Psoas muscle (tissue), 8 donors: ENCODE measurements around the gene FGF9. TPM values are rescaled to one million over a fixed set of nuclear protein-coding genes. Genes with fewer than 3 reads are reported as not detected.

Source experiments
- ATAC-seq, 4 donors: fragments of 200-7000 bp; cut with Tn5 transposase; one replicate each; pipeline ENCODE4 v1.9.1; 2020; ENCODE audit warnings: moderate library complexity in 3 of 4, mild to moderate bottlenecking in 2 of 4
- DNase-seq, 2 donors: peaks; one replicate each; pipeline ENCODE4 v3.0.0-alpha.2; 2020
- H3K27ac ChIP-seq: fragments of 200-600 bp; one replicate; pipeline ENCODE4 v1.8.0; 2022
- H3K27me3 ChIP-seq, 3 donors: fragments of 200-600 bp in 1 of 3; one replicate each; pipeline versions ENCODE4 v1.6.1 to v1.8.0; 2013 to 2022; ENCODE audit warnings: low read length in 2 of 3, mild to moderate bottlenecking in 2 of 3, moderate library complexity in 1 of 3; ENCODE audit not compliant: insufficient read depth in 3 of 3
- H3K36me3 ChIP-seq, 2 donors: fragments of 200-600 bp in 1 of 2; one replicate each; pipeline versions ENCODE4 v1.6.1 to v1.8.0; 2013 to 2022; ENCODE audit warnings: low read depth in 1 of 2, mild to moderate bottlenecking in 1 of 2, moderate library complexity in 1 of 2; ENCODE audit not compliant: insufficient read depth in 1 of 2
- H3K4me1 ChIP-seq: fragments of 200-600 bp; one replicate; pipeline ENCODE4 v1.8.0; 2022
- H3K4me3 ChIP-seq: fragments of 200-600 bp; one replicate; pipeline ENCODE4 v1.8.0; 2022; ENCODE audit warnings: mild to moderate bottlenecking
- H3K9me3 ChIP-seq: fragments of 200-600 bp; one replicate; pipeline ENCODE4 v1.8.0; 2022
- WGBS, 3 donors: extraction: QIAGEN DNeasy Blood & Tissue Kit; methylation state at CpG; one replicate each; pipeline versions ENCODE4 v1.1.6 to v1.1.7; 2013; 5-methylcytosine and 5-hydroxymethylcytosine counted together
- intact Hi-C, 2 donors: fragments of 100-400 bp; cut with DNase I; formaldehyde crosslinking; loops; one replicate each; pipeline versions ENCODE4 v1.11.0 to v1.14.2; 2022
- polyA plus RNA-seq, 3 donors: library from polyadenylated mRNA; stranded (reverse); fragments of 200-250 nt; gene quantifications; one replicate each; pipeline ENCODE4 v1.2.3, GENCODE V29; 2013
- total RNA-seq, 4 donors: library from RNA; stranded (reverse); fragmentation: NEBNext Ultra II Directional in 2 of 4; extraction: Animal tissue kit (Norgen Biotek cat#: 25700) in 2 of 4; gene quantifications; one replicate each; pipeline versions ENCODE4 v1.2.1 to v1.2.4, GENCODE V29; 2021 to 2023
- TF ChIP-seq, protein P1 (sequence below): fragments of 200-600 bp; IDR thresholded peaks from one replicate; pipeline ENCODE4 v1.8.0; 2022; ENCODE audit warnings: antibody characterized with exemption
- donor health status: healthy with polysubstance abuse.
- donor health status: DM: no; HTN: no; CAD: no; lungs with moderate emphysema.
- donor health status: Bipolar disorder and iron deficiency.
- donor health status: healthy.
- donor health status: DM: yes; HTN: yes; CAD: no.
- donor health status: DM: no; HTN: no; CAD: no.
- donor health status: DM: no; HTN: no; CAD: no.
- donor health status: DM: yes; HTN: yes; CAD: no.

Gene FGF9
- total and polyA plus RNA-seq, 7 donors, result 0.69 to 1.7 (median 1.2) TPM

DNA sequence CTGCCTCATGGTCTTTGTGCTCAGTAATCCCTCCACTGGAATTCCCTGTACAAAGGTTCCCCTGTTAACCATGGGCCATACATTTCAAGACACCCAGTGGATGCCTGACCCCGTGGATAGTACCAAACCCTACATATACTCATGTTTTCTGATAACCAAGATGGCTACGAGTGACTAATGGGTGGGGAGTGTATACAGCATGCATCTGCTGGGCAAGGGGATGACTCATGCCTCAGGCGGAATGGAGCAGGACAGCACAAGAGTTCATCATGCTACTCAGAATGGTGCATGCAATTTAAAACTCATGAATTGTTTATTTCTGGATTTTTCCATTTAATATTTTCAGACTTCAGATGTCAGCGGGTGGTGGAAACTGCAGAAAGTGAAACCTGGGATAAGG, 13.3 kb upstream of the FGF9 start:
- Histone ChIP-seq H3K4me1 (no peaks in the 10 kb centered on the region), H3K4me3 (no peak overlapping the region), H3K27ac (no peak overlapping the region), H3K36me3 (no peaks in the 10 kb centered on the region), H3K9me3 (no peaks in the 10 kb centered on the region), H3K27me3 (peaks cover 0 to 6% (median 0%) of the 10 kb centered on the region in 3 donors)
- no peak for DNase-seq
- intact Hi-C loops, result no loop called here
- ATAC-seq, result no peak
- TF ChIP-seq, protein P1, sequence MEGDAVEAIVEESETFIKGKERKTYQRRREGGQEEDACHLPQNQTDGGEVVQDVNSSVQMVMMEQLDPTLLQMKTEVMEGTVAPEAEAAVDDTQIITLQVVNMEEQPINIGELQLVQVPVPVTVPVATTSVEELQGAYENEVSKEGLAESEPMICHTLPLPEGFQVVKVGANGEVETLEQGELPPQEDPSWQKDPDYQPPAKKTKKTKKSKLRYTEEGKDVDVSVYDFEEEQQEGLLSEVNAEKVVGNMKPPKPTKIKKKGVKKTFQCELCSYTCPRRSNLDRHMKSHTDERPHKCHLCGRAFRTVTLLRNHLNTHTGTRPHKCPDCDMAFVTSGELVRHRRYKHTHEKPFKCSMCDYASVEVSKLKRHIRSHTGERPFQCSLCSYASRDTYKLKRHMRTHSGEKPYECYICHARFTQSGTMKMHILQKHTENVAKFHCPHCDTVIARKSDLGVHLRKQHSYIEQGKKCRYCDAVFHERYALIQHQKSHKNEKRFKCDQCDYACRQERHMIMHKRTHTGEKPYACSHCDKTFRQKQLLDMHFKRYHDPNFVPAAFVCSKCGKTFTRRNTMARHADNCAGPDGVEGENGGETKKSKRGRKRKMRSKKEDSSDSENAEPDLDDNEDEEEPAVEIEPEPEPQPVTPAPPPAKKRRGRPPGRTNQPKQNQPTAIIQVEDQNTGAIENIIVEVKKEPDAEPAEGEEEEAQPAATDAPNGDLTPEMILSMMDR, result no peak
- WGBS, 3 donors, result 81 to 83% (median 81%) methylated on average over 4 of the region's 4 CpGs

DNA sequence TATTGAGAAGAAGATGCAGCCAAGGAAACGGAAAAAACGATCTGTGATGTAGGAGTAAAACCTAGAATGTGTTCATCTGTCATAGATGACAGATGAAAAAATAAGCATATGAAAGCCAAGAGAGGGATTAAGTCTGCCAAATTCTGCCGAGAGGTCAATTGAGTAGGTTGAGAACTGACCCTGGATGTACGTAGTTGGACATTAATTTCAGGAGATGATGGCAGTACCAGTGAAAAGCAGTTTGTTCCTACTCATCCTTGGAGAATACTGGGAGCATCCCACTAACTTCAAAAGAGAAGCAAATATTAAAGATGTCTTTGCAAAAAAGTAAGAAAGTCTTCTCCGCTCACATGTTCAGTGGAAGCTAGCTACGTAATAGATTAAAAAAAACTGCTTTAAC, 11.8 kb upstream of the FGF9 start:
- TF ChIP-seq, protein P1, result no peak
- WGBS, 3 donors, result 57 to 71% (median 62%) methylated on average over 6 of the region's 6 CpGs
- H3K27me3 ChIP-seq, result peaks cover 0 to 6% (median 0%) of the 10 kb centered on the region in 3 donors
- ATAC-seq, result no peak
- no peak for DNase-seq
- H3K9me3 ChIP-seq, result no peaks in the 10 kb centered on the region
- H3K27ac ChIP-seq, result no peak overlapping the region
- no peaks in the 10 kb centered on the region for H3K36me3 ChIP-seq
- intact Hi-C loops, result no loop called here
- H3K4me3 ChIP-seq, result no peak overlapping the region
- H3K4me1 ChIP-seq, result no peaks in the 10 kb centered on the region

DNA sequence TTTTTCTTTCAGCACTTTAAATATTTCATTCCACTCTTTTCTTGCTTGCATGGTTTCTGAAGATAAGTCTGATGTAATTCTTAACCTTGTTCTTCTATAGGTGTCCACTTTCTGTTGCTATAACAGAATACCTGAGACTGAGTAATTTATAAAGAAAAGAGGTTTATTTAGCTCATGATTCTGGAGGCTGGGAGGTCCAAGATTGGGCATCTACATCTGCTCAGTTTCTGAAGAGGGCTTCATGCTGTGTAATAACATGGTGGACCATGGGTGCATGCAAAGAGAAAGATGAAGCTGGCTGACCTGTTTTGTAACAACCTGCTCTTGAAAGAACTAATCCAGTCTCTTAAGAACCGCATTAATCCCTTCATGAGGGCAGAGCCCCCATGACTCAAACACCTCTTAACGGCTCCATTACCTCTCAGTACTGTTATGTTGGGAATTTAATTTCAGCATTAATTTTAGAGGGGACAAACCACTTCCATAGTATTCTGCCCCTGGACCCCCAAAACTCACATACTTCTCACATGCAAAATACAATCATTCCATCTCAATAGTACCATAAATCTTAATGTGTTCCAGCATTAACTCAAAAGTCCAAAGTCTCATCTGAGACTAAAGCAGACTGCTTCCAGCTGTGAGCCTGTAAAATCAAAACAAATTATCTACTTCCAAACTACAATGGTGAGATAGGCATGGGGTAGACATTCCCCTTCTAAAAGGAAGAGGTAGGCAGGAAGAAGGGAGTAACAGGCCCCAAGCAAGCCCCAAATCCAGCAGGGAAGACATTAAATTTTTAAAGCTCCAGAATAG, 9.6 kb upstream of the FGF9 start:
- intact Hi-C loops, result no loop called here

DNA sequence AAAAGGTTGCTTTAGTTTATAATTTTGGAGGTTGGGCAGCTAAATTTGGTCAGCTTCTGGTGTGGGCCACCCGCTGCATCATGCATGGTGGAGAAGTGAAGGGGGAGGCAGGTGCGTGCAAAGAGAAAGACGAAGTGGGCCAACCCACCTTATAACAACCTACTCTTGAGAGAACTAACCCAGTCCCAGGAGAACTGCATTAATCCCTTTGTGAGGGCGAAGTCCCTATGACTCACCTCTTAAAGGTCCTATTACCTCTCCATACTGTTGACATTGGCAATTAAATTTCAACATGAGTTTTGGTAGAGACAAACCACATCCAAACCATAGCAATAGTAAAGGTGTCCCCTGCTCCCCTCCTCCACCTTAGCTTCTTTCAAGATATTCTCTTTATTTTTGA, 7.7 kb upstream of the FGF9 start:
- WGBS, 3 donors, result 86 to 92% (median 88%) methylated on average over 4 of the region's 4 CpGs
- H3K27ac ChIP-seq, result no peak overlapping the region

More for the DNA sequence above, 9.6 kb upstream of the FGF9 start:
- 92 to 97% (median 94%) methylated on average over 2 of the region's 2 CpGs for WGBS, 3 donors
- Histone ChIP-seq H3K27ac (no peak overlapping the region), H3K27me3 (peaks cover 0 to 13% (median 0%) of the 10 kb centered on the region in 3 donors), H3K36me3 (no peaks in the 10 kb centered on the region), H3K9me3 (no peaks in the 10 kb centered on the region), H3K4me1 (no peaks in the 10 kb centered on the region), H3K4me3 (no peak overlapping the region)
- ATAC-seq, result no peak
- DNase-seq, result no peak
- TF ChIP-seq, protein P1, result no peak

More for the DNA sequence above, 7.7 kb upstream of the FGF9 start:
- DNase-seq, result no peak
- no peaks in the 10 kb centered on the region for H3K36me3 ChIP-seq
- H3K4me1 ChIP-seq, result no peaks in the 10 kb centered on the region
- H3K27me3 ChIP-seq, result peaks cover 0 to 24% (median 0%) of the 10 kb centered on the region in 3 donors
- TF ChIP-seq, protein P1, result no peak
- H3K4me3 ChIP-seq, result no peak overlapping the region
- ATAC-seq, result no peak
- intact Hi-C loops, result no loop called here
- H3K9me3 ChIP-seq, result no peaks in the 10 kb centered on the region
